Measurements from ENCODE around the gene RPTOR. TPM values are rescaled to one million over a fixed set of nuclear protein-coding genes. Genes with fewer than 3 reads are reported as not detected.

The RPTOR gene
- total RNA-seq, 2 experiments from 2014 or later: 32.4 to 35.4 TPM

DNA sequence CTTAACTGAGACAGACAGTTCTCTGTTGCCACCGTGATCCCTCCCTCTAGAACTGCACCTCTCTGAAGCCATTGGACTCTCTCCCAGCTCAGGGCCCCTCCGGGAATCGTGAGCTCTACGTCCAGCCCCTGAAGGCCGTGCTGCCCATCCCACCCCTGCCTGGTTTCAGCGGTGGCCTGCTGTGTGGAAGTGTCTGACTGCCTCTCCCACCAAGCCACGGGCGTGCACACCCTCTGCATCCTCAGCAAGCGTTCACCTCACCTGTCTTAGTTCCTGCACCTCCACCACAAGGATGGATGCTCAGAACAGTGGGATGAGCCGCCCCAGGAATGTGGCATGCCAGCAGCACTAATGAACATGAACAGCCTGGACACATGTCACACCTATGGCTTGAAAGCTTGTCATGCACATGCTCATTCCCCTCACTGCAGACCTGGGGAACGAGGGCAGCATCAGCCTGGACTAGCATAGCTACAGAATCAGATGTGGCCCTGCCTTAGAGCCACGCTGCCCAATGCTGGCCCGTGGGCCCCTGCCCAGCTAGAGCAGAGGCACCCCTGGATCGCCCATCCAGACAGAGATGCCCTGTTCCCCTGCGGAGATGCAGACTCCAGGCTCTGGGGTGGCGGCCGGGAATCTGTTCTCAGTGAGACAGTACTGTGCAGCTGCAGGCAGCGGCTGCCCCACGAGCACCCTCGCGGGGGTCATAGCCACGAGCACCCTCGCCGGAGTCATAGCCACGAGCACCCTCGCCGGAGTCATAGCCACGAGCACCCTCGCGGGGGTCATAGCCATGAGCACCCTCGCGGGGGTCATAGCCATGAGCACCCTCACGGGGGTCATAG lies 373.3 kb downstream of the RPTOR start:
- no peaks in the 10 kb centered on the region for H3K4me1 Mint-ChIP-seq (ENCODE audit: low read depth)
- CTCF ChIA-PET: no interaction called here
- peaks cover 13% of the 10 kb centered on the region for H3K36me3 Mint-ChIP-seq (ENCODE audit: low read depth)
- H3K9me3 Mint-ChIP-seq: no peaks in the 10 kb centered on the region
- intact Hi-C loops (cut with micrococcal nuclease): no loop called here
- DNase-seq: no peak
- no peak overlapping the region for H3K4me3 Mint-ChIP-seq
- H3K27me3 Mint-ChIP-seq (ENCODE audit: low read depth): no peaks in the 10 kb centered on the region
- H3K27ac Mint-ChIP-seq: no peak overlapping the region

DNA sequence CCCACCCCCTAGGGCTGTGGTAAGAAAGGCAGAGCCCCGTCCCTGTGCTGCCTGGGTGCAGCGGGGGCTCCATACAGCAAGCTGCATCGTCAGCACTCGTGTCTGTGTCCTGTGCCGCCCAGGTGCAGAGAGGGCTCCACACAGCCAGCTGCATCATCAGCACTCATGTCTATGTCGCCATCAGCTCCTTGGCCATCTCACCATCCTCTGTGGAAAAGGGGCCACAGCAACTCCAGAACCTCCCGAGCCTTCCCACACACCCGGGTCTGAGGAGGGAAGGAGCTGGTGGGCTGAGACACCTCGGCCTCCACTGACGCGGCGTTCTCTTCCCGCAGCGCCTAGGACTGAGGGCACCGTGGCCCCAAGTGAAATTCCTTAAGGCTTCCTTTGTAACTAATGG lies 374.1 kb downstream of the RPTOR start:
- CTCF ChIA-PET: no interaction called here
- Mint-ChIP-seq H3K4me1 (ENCODE audit: low read depth) (no peaks in the 10 kb centered on the region), H3K4me3 (no peak overlapping the region), H3K9me3 (no peaks in the 10 kb centered on the region), H3K27me3 (ENCODE audit: low read depth) (no peaks in the 10 kb centered on the region), H3K27ac (no peak overlapping the region), H3K36me3 (ENCODE audit: low read depth) (peaks cover 12% of the 10 kb centered on the region)
- no peak for DNase-seq
- intact Hi-C loops (cut with micrococcal nuclease): no loop called here

DNA sequence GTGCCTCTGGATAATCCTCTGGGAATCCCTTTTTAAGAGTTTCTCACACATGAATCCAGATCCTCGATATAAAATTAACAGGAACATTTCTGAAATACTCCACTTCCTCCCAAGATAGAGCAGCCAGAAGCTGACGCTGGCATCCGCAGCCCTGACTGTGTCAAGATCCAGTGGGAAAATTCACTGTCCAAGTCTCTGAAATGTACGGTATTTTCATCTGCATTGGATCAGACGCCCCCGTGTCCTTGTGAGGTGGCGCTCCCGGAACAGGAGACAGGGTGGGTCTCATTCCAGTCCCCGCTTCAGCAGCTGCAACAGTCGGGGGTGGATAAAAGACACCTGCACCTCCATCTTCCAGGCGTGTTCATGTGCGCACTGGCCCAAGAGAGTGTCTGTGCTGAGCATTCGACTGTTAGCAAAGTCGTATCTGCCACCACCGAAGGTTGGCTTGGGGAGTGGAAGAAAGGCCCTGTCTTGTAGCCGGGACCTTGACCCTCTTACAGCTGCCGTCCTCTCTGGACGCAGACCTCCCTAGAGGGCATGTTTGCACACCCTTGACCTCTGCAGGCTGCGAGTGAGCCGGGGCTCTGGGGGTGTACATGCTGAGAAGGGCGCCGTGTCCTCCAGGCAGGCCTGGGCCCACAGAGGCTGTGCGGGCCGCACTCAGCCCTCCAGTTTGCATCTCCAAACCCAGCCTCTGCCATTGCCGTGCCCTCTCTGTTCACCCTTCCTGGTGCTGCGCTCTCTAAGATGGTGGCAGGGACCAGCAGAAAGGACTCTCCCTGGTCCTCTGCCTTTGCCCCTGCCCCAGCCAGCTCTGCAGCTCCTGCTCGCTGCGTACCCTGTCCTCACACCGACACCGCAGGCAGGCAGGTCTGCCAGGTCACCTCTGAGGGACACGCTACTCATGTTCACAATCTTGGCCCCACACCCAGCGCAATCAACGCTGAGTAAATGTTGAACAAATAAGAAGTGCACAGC lies 375.0 kb downstream of the RPTOR start:
- CTCF ChIA-PET: no interaction called here
- no peaks in the 10 kb centered on the region for H3K9me3 Mint-ChIP-seq
- H3K27ac Mint-ChIP-seq: no peak overlapping the region
- intact Hi-C loops (cut with micrococcal nuclease): no loop called here
- no peak overlapping the region for H3K4me3 Mint-ChIP-seq
- H3K36me3 Mint-ChIP-seq (ENCODE audit: low read depth): peaks cover 10% of the 10 kb centered on the region
- no peaks in the 10 kb centered on the region for H3K4me1 Mint-ChIP-seq (ENCODE audit: low read depth)
- no peak for DNase-seq
- no peaks in the 10 kb centered on the region for H3K27me3 Mint-ChIP-seq (ENCODE audit: low read depth)

DNA sequence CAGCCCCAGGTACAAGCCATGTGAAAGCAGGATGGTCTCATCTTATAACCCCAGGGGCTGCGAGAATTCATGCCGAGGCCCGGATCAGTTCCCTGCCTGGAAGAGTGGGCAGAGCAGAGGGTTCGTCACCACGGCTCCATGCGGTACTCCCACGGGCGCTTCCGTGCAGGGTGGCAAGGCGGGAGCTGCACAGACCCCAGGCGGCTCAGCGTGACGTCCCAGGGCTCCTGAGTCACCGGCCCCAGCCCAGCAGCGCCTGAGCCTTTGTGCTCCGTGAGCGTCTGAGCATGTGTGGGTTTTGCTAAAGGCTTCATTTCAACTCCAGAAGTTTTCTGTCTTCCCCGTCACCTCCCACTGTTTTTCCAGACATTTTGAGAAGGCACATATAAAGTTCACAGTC lies 375.8 kb downstream of the RPTOR start:
- Mint-ChIP-seq H3K27ac (no peak overlapping the region), H3K9me3 (no peaks in the 10 kb centered on the region), H3K27me3 (ENCODE audit: low read depth) (no peaks in the 10 kb centered on the region), H3K4me3 (no peak overlapping the region), H3K4me1 (ENCODE audit: low read depth) (no peaks in the 10 kb centered on the region), H3K36me3 (ENCODE audit: low read depth) (peaks cover 11% of the 10 kb centered on the region)
- intact Hi-C loops (cut with micrococcal nuclease): no loop called here
- CTCF ChIA-PET: no interaction called here
- DNase-seq: no peak

- no peaks in the 10 kb centered on the region for H3K4me1 Mint-ChIP-seq (ENCODE audit: low read depth)
- no peak overlapping the region for H3K4me3 Mint-ChIP-seq
- DNase-seq: no peak
- H3K27ac Mint-ChIP-seq: no peak overlapping the region
- no peaks in the 10 kb centered on the region for H3K9me3 Mint-ChIP-seq
- H3K27me3 Mint-ChIP-seq (ENCODE audit: low read depth): no peaks in the 10 kb centered on the region
- H3K36me3 Mint-ChIP-seq (ENCODE audit: low read depth): peaks cover 9% of the 10 kb centered on the region
- CTCF ChIA-PET: no interaction called here
- intact Hi-C loops (cut with micrococcal nuclease): no loop called here
Measured at GRCh38 chr17:80921159-80921558, 376.5 kb downstream of the RPTOR start.

GRCh38 chr17:80921741-80922579 lies 377.3 kb downstream of the RPTOR start:
- H3K4me1 Mint-ChIP-seq (ENCODE audit: low read depth): no peaks in the 10 kb centered on the region
- H3K36me3 Mint-ChIP-seq (ENCODE audit: low read depth): peaks cover 9% of the 10 kb centered on the region
- H3K4me3 Mint-ChIP-seq: no peak overlapping the region
- no peaks in the 10 kb centered on the region for H3K27me3 Mint-ChIP-seq (ENCODE audit: low read depth)
- CTCF ChIA-PET: interaction anchor here (0.7 kb wide), 1 partner anchor 94 kb away, joined by 4 read pairs; no protein-coding TSS in a partner anchor
- no peaks in the 10 kb centered on the region for H3K9me3 Mint-ChIP-seq
- intact Hi-C loops (cut with micrococcal nuclease): no loop called here
- no peak overlapping the region for H3K27ac Mint-ChIP-seq
- DNase-seq: no peak

DNA sequence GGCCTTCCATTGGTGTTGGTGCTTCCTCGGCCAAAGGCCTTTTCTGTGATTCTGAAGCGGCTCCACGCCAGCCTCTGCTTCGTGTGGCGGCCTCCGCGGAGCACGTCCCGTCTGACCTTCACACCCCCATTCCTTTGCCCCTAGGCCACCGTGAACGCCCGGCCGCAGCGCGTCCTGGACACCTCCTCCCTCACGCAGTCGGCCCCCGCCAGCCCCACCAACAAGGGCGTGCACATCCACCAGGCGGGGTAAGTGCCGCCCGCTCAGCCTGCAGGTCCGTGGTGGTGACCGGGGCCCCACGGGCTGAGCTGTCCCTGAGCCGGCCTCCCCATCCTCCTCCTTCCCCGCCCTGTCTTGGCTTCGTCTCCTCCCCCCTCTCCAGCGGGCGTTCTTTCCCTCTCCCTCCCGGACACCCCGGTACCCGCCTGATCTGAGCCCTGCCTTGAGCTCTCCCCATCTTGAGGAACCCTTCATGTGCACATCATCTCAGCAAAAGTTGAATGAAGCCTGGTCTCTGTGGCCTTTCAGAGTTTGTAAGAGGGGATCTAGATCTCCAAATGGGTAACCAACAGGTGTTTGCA lies 378.0 kb downstream of the RPTOR start:
- CTCF ChIA-PET: interaction anchor here (0.7 kb wide), 1 partner anchor 93 kb away, joined by 4 read pairs; no protein-coding TSS in a partner anchor
- intact Hi-C loops (cut with micrococcal nuclease): no loop called here
- H3K9me3 Mint-ChIP-seq: no peaks in the 10 kb centered on the region
- no peak overlapping the region for H3K27ac Mint-ChIP-seq
- H3K4me3 Mint-ChIP-seq: no peak overlapping the region
- no peak for DNase-seq
- H3K27me3 Mint-ChIP-seq (ENCODE audit: low read depth): no peaks in the 10 kb centered on the region
- H3K36me3 Mint-ChIP-seq (ENCODE audit: low read depth): peaks cover 11% of the 10 kb centered on the region
- no peaks in the 10 kb centered on the region for H3K4me1 Mint-ChIP-seq (ENCODE audit: low read depth)

DNA sequence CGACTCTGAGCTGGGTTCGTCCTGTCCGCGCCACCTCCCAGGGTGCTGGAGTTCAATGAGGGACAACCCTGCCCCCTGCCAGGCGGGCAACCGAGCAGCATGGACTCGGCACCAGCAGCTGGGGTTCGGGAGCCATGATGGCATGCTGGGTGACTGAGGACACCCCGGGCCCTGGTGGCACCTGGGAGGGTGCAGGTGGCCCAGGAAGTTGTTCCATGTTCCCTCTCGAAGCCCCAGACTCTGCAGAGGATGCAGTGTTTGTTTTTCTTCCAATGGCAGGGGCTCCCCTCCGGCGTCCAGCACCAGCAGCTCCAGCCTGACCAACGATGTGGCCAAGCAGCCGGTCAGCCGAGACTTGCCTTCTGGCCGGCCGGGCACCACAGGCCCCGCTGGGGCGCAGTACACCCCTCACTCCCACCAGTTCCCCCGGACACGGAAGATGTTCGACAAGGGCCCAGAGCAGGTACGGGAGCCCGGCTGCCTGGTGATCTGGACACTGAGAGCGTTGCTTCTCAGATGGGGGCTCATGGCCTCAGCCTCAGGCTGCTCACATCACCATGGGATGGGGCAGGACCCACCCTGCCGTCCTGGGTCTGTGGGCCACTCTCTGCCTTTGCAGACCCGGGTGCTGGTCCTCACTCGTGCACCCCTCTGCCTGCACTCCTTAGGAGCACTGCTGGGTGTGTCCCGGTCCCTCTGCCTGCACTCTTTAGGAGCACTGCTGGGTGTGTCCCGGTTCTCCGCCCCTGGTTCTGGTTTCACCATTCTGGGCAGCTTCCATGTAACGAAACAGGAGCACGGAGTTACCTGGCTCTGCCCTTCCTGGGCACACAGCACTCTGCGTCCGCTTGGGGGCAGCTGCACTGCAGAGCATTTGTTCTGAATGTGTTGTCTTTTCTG lies 378.8 kb downstream of the RPTOR start:
- intact Hi-C loops (cut with micrococcal nuclease): no loop called here
- Mint-ChIP-seq H3K4me1 (ENCODE audit: low read depth) (no peaks in the 10 kb centered on the region), H3K4me3 (no peak overlapping the region), H3K9me3 (no peaks in the 10 kb centered on the region), H3K27ac (no peak overlapping the region), H3K27me3 (ENCODE audit: low read depth) (no peaks in the 10 kb centered on the region), H3K36me3 (ENCODE audit: low read depth) (peaks cover 14% of the 10 kb centered on the region)
- CTCF ChIA-PET: no interaction called here
- no peak for DNase-seq

- no peak for DNase-seq
- Mint-ChIP-seq H3K9me3 (no peaks in the 10 kb centered on the region), H3K27ac (no peak overlapping the region), H3K27me3 (ENCODE audit: low read depth) (no peaks in the 10 kb centered on the region), H3K4me1 (ENCODE audit: low read depth) (no peaks in the 10 kb centered on the region), H3K36me3 (ENCODE audit: low read depth) (peaks cover 14% of the 10 kb centered on the region), H3K4me3 (no peak overlapping the region)
- CTCF ChIA-PET: no interaction called here
- intact Hi-C loops (cut with micrococcal nuclease): no loop called here
Measured at GRCh38 chr17:80924111-80924806, 379.6 kb downstream of the RPTOR start.

DNA sequence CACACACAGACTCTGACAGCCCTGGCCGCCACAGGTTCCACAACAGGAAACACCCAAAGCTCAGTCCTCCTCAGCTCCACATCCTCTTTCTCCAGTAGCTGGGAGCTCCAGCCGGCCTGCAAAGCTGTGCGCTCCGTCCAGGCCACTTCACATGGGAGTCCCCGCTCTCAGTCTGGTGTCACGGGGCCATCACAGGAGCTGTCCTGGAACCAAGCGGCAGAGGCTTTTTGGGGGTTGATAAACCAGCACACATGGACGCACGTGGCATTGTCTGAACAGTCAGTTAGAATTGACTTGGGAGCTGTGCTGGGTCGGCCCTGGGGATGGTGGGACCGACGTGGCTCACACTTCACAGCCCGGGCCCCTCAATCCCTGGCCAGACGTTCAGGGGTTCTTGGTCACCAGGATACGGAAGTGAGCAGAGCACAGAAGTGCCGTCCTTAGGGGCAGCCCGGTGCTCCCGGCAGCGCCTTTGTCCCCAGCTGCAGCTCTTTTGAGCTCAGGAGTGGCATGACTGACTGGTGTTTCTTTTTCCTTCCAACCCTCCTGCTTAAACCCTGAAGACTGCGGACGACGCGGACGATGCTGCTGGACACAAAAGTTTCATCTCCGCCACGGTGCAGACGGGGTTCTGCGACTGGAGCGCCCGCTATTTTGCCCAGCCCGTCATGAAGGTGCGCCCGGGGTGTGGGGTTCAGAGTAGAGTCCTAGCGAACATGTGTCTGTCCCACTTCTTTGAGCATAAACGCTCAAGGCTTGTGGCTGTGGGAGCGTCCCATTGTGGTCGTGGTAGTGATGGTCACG lies 380.4 kb downstream of the RPTOR start:
- no peaks in the 10 kb centered on the region for H3K27me3 Mint-ChIP-seq (ENCODE audit: low read depth)
- no peak for DNase-seq

More for the DNA sequence above, 380.4 kb downstream of the RPTOR start:
- intact Hi-C loops (cut with micrococcal nuclease): no loop called here
- no peak overlapping the region for H3K4me3 Mint-ChIP-seq
- peaks cover 14% of the 10 kb centered on the region for H3K36me3 Mint-ChIP-seq (ENCODE audit: low read depth)
- H3K4me1 Mint-ChIP-seq (ENCODE audit: low read depth): no peaks in the 10 kb centered on the region
- CTCF ChIA-PET: no interaction called here
- no peak overlapping the region for H3K27ac Mint-ChIP-seq
- H3K9me3 Mint-ChIP-seq: no peaks in the 10 kb centered on the region

All from activated naive CD4-positive, alpha-beta T cell treated with anti-CD3 and anti-CD28 coated beads for 36 hours (primary cell).